Brain microvascular endothelial cell (primary cell): ENCODE results near the gene WASF2.

Experiments used
- DNase-seq: peaks from one replicate; pipeline ENCODE4 v3.0.0-alpha.2; 2020
- H3K27ac ChIP-seq: fragments of 250-450 bp; sonication (Bioruptor Pico); 2 replicates; pipeline ENCODE4 v1.5.1; 2020; ENCODE audit warnings: mild to moderate bottlenecking, moderate library complexity
- H3K27me3 ChIP-seq: fragments of 250-450 bp; sonication (Bioruptor Pico); replicated peaks from 2 replicates; pipeline ENCODE4 v1.5.1; 2020; ENCODE audit warnings: mild to moderate bottlenecking
- H3K36me3 ChIP-seq: fragments of 250-450 bp; sonication (Bioruptor Pico); replicated peaks from 2 replicates; pipeline ENCODE4 v1.5.1; 2020; ENCODE audit warnings: mild to moderate bottlenecking
- H3K4me3 ChIP-seq: 2 replicates; pipeline ENCODE4 v1.5.1; 2011; ENCODE audit warnings: low read depth, mild to moderate bottlenecking, control low read depth, low read length, moderate library complexity
- CTCF ChIP-seq: IDR thresholded peaks from 2 replicates; pipeline ENCODE4 v1.5.1; 2011; ENCODE audit warnings: low read depth, mild to moderate bottlenecking, moderate library complexity, low read length, control low read depth, inconsistent platforms; ENCODE audit errors: missing control alignments
- in situ Hi-C: cut with HindIII; loops from 2 replicates; pipeline ENCODE4 v1.10.0; 2017; ENCODE audit warnings: low sequenced_read_pairs, low pct_ligation_motif_present

The WASF2 gene

DNA sequence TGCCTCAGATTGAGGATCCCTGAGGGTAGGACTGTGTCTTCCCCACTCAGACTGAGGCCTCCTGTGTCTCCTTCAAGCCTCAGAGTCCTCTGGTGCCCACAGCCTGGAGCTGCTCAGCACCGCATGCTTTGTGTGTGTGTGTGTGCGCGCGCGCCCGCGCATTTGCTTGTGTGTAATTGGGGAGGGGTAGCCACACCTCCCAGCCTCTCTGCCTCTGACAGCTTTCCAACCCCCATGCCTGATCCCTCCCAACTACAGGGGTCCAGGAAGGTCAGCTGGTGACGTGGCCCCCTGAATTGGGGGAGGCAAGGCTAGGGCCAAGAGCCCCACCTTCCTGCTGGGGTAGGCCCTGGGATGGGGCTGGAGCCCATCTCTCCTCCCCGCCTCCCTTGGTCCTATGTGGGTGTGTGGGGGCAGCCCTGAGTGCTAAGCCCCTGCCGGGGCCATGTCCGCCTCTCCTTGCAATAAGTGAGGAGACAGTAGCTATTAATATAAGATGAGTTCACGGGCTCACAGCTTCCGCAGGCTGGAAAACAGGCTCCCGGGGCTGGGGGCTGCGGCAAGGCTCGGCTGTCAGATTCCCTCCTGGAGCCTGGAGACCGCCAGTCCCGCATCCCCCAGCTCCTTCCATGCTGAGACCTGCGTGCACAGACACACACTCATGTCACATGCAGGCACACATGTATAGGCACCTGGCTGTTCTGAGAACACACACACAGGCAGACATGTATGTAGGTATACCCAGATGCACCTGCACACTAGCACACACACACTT is 90.5 kb downstream of the WASF2 start:
- H3K4me3 ChIP-seq, result no peak overlapping the region
- no peaks in the 10 kb centered on the region for H3K27me3 ChIP-seq
- H3K36me3 ChIP-seq, result no peaks in the 10 kb centered on the region
- TF ChIP-seq CTCF, result no peak
- no peak overlapping the region for H3K27ac ChIP-seq
- in situ Hi-C loops, result loop anchor here (25.0 kb wide), 1 partner anchor 163 kb away; no protein-coding TSS in a partner anchor
- DNase-seq, result no peak

DNA sequence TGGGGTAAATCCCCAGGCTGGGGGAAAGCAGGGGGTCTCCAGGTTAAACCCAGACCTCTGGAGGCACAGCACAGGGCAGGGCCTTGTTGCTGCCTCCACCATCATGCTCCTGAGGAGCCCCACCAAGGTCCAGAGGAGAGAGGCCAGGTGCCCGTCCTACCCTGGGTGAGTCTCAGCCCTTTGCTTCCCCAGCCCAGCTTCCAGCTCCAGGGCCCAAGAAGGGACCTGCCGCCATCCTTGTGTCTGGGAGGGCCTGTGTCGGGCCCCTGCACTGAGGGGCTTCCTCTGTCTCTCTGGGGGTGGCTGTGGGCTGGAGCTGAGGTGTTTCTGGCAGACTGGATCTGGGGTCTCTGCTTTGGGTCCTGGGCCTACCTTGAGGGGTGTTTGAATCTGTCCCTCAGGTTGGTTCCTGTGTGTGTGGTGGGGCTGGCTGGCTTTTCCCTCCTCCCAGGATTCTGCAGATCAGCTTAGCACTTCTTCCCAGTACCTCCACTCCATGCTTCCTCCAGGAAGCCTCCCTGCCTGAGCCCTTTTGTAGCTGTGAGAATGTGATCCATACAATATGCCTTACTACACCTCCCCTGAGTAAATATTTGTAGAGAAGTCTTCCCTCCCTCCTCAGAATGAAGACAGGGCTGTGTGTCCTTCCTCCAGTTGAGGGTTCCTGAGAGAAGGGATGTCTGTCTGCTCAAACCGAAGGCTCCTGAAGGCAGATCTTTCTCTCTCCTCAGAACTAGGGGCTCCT is 91.4 kb downstream of the WASF2 start:
- no peak for TF ChIP-seq CTCF
- Histone ChIP-seq H3K27ac (no peak overlapping the region), H3K27me3 (no peaks in the 10 kb centered on the region), H3K36me3 (no peaks in the 10 kb centered on the region), H3K4me3 (no peak overlapping the region)
- DNase-seq, result no peak
- in situ Hi-C loops, result no loop called here

DNA sequence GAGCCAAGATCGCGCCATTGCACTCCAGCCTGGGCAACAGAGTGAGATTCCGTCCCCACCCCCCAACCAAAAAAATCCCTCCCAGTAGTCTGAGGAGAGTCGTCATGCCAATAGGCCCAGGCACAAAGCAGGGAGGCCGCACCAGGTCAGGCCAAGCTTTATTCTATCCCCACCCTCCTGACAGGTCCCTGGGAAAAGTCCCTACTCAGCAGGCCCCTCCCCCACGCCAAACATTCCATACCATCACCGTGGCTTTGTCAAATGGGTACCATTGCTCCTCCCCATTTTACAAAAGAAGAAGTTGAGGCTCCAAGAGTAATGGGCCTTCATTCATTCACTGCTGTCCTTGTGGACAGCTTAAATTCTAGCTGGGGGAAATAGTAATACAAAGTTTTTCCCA is 92.2 kb downstream of the WASF2 start:
- Histone ChIP-seq H3K36me3 (no peaks in the 10 kb centered on the region), H3K27me3 (no peaks in the 10 kb centered on the region), H3K4me3 (no peak overlapping the region), H3K27ac (no peak overlapping the region)
- no peak for DNase-seq
- in situ Hi-C loops, result no loop called here
- TF ChIP-seq CTCF, result no peak

- DNase-seq, result no peak
- H3K27ac ChIP-seq, result no peak overlapping the region
- H3K27me3 ChIP-seq, result no peaks in the 10 kb centered on the region
- no peak overlapping the region for H3K4me3 ChIP-seq
- no peak for TF ChIP-seq CTCF
- H3K36me3 ChIP-seq, result no peaks in the 10 kb centered on the region
- in situ Hi-C loops, result no loop called here
Observed at GRCh38 chr1:27397110-27397509, 92.9 kb downstream of the WASF2 start.

DNA sequence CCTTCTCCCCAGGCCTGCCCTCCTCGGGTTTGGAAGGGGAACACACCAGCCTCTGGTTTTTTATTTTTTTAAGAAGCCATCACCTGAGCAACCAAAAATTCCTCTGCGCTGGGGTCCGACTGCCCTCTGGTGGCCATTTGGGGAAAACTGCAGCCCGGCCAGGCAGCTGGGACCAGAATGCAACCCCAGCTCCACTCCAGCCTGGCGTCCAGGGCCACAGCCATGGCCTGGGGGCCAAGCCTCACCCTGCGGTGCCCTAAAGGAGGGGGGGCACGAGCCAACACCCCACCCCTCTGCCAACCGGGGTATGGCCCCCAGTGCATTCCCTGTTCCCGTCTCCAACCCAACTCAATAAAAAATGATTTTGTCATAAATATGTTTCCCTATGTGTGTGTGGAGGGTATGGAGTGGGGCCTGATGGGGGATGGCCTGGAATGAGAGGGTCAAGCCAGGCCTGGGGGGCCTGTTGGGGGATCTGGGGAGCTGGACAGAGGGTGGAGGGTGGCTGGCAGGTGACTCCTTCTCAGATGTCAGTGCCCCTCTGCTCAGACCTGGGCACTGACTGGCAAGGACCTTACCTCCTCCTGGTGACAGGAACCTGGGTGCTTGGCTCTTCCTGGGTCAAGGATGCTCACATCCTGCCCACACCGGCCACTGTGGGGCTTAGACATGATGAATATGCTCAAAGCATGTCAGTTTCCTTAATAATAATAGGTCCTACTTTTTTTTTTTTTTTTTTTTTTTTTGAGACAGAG is 94.3 kb downstream of the WASF2 start:
- Histone ChIP-seq H3K27me3 (no peaks in the 10 kb centered on the region), H3K4me3 (no peak overlapping the region), H3K36me3 (no peaks in the 10 kb centered on the region), H3K27ac (no peak overlapping the region)
- peak; percentile 48 for DNase-seq
- peak; percentile 93 for TF ChIP-seq CTCF
- in situ Hi-C loops, result no loop called here
